Measurements from ENCODE around the gene R3HDM2. TPM values are rescaled to one million over a fixed set of nuclear protein-coding genes. Genes with fewer than 3 reads are reported as not detected.

Gene R3HDM2
- total RNA-seq, 1 experiment from 2014 or later = 34.7 TPM

GRCh38 chr12:57368349-57369095, 62.3 kb downstream of the R3HDM2 start:
- DNase-seq (ENCODE audit: low spot score) (no peak), ATAC-seq (peak; percentile 65)
- Mint-ChIP-seq H3K36me3 (peaks cover 17% of the 10 kb centered on the region), H3K9me3 (peaks cover 17% of the 10 kb centered on the region), H3K27ac (0 out of 2 replicates have a peak overlapping the region, but pooled peaks have one; percentile 46), H3K4me1 (no peaks in the 10 kb centered on the region), H3K4me3 (no peak overlapping the region), H3K27me3 (ENCODE audit: low read depth) (peaks cover 5% of the 10 kb centered on the region)
- TF ChIP-seq ESRRA (CRISPR knock-in tag; IDR thresholded peaks at IDR 0.05; ENCODE audit: borderline replicate concordance) (no peak), ATF6 (CRISPR knock-in tag; IDR thresholded peaks at IDR 0.05) (no peak), E2F1 (CRISPR knock-in tag; IDR thresholded peaks at IDR 0.05) (no peak), ETV6 (CRISPR knock-in tag; IDR thresholded peaks at IDR 0.05) (no peak), GABPB1 (CRISPR knock-in tag; IDR thresholded peaks at IDR 0.05) (peak; percentile 76; the same call in 1 of the 2 replicates)
- ChIA-PET CTCF (interaction anchor here (0.6 to 3.0 kb wide), 8 partner anchors 18 to 240 kb away, joined by 3 to 50 read pairs (median 4); partner anchors contain the start of genes INHBE and LRP1), POLR2A (no interaction called here)

GRCh38 chr12:57367121-57367520, 63.7 kb downstream of the R3HDM2 start:
- CTCF ChIA-PET = interaction anchor here (0.9 to 3.0 kb wide), 2 partner anchors 59 to 87 kb away, joined by 3 to 50 read pairs; partner anchors contain the start of gene INHBE
- no peak overlapping the region for H3K27ac Mint-ChIP-seq

GRCh38 chr12:57366315-57366714, 64.5 kb downstream of the R3HDM2 start:
- H3K4me3 Mint-ChIP-seq = no peak overlapping the region
- H3K27ac Mint-ChIP-seq = no peak overlapping the region
- ATAC-seq (no peak), DNase-seq (ENCODE audit: low spot score) (no peak)
- H3K4me1 Mint-ChIP-seq = no peaks in the 10 kb centered on the region
- H3K36me3 Mint-ChIP-seq = peaks cover 17% of the 10 kb centered on the region
- ChIA-PET CTCF (interaction anchor here (3.0 kb wide), 1 partner anchor 87 kb away, joined by 50 read pairs; the partner anchor contains the start of gene INHBE), POLR2A (no interaction called here)
- H3K27me3 Mint-ChIP-seq (ENCODE audit: low read depth) = peaks cover 5% of the 10 kb centered on the region
- H3K9me3 Mint-ChIP-seq = peaks cover 17% of the 10 kb centered on the region
- no peak for TF ChIP-seq JUN (CRISPR knock-in tag; IDR thresholded peaks at IDR 0.05)
- no peak for TF ChIP-seq CREB1 (CRISPR knock-in tag; IDR thresholded peaks at IDR 0.05)
- TF ChIP-seq ELF4 (CRISPR knock-in tag; IDR thresholded peaks at IDR 0.05; ENCODE audit: low read depth) = no peak
- TF ChIP-seq ZNF671 (CRISPR knock-in tag; IDR thresholded peaks at IDR 0.05) = no peak
- no peak for TF ChIP-seq SMAD4 (CRISPR knock-in tag; IDR thresholded peaks at IDR 0.05)
- no peak for TF ChIP-seq E2F5 (CRISPR knock-in tag; IDR thresholded peaks at IDR 0.05)
- no peak for TF ChIP-seq NR3C1 (CRISPR knock-in tag; conservative IDR thresholded peaks at IDR 0.05; ENCODE audit: low read depth)
- TF ChIP-seq GTF2I (CRISPR knock-in tag; conservative IDR thresholded peaks at IDR 0.05) = no peak
- no peak for TF ChIP-seq ATF1 (CRISPR knock-in tag; IDR thresholded peaks at IDR 0.05)
- no peak for TF ChIP-seq MAX (CRISPR knock-in tag; IDR thresholded peaks at IDR 0.05)
- no peak for TF ChIP-seq IRF1 (CRISPR knock-in tag; IDR thresholded peaks at IDR 0.05)
- TF ChIP-seq TP53 (CRISPR knock-in tag; IDR thresholded peaks at IDR 0.05) = no peak
- no peak for TF ChIP-seq FOXK1 (CRISPR knock-in tag; IDR thresholded peaks at IDR 0.05)
- no peak for TF ChIP-seq MXD4 (CRISPR knock-in tag; IDR thresholded peaks at IDR 0.05; ENCODE audit: borderline replicate concordance)
- no peak for TF ChIP-seq ZNF121 (CRISPR knock-in tag; IDR thresholded peaks at IDR 0.05)
- no peak for TF ChIP-seq ZNF317 (CRISPR knock-in tag; IDR thresholded peaks at IDR 0.05; ENCODE audit: borderline replicate concordance, low read depth)
- no peak for TF ChIP-seq TEAD4 (CRISPR knock-in tag; IDR thresholded peaks at IDR 0.05)
- TF ChIP-seq FOXJ3 (CRISPR knock-in tag; IDR thresholded peaks at IDR 0.05; ENCODE audit: borderline replicate concordance) = no peak
- no peak for TF ChIP-seq TEAD1 (CRISPR knock-in tag; IDR thresholded peaks at IDR 0.05)

More at GRCh38 chr12:57367121-57367520, 63.7 kb downstream of the R3HDM2 start:
- no peak for DNase-seq (ENCODE audit: low spot score)
- TF ChIP-seq FOXJ3 (CRISPR knock-in tag; IDR thresholded peaks at IDR 0.05; ENCODE audit: borderline replicate concordance) (no peak), GABPB1 (CRISPR knock-in tag; IDR thresholded peaks at IDR 0.05) (0 out of 2 replicates have a peak, but pooled peaks have one; percentile 25)
- Mint-ChIP-seq H3K9me3 (peaks cover 17% of the 10 kb centered on the region), H3K4me3 (no peak overlapping the region), H3K4me1 (no peaks in the 10 kb centered on the region), H3K27me3 (ENCODE audit: low read depth) (peaks cover 5% of the 10 kb centered on the region), H3K36me3 (peaks cover 17% of the 10 kb centered on the region)
- ATAC-seq = no peak
- POLR2A ChIA-PET = interaction anchor here (0.6 kb wide), 1 partner anchor 88 kb away, joined by 4 read pairs; the partner anchor contains the start of gene INHBE

Data from WTC11 (cell line).